ENCODE results near the gene MGAT4A.

Gene MGAT4A

GRCh38 chr2:98649992-98650375 is 80.9 kb downstream of the MGAT4A start:
- no peak for DNase-seq

GRCh38 chr2:98649135-98649991 is 81.6 kb downstream of the MGAT4A start:
- DNase-seq: peak; percentile 85

- no peak for DNase-seq
Measured at GRCh38 chr2:98648451-98648850, 82.5 kb downstream of the MGAT4A start.

- no peak for DNase-seq
Measured at GRCh38 chr2:98647636-98648035, 83.3 kb downstream of the MGAT4A start.

- DNase-seq: no peak
Measured at GRCh38 chr2:98643496-98644100, 87.3 kb downstream of the MGAT4A start.

- no peak for DNase-seq
Measured at GRCh38 chr2:98637401-98638147, 93.4 kb downstream of the MGAT4A start.

GRCh38 chr2:98634406-98635092 is 96.4 kb downstream of the MGAT4A start:
- DNase-seq: no peak

GRCh38 chr2:98632351-98632750 is 98.6 kb downstream of the MGAT4A start:
- no peak for DNase-seq

GRCh38 chr2:98623657-98624056 is 107.3 kb downstream of the MGAT4A start:
- DNase-seq: peak; percentile 21

GRCh38 chr2:98617149-98617548 is 113.8 kb downstream of the MGAT4A start:
- no peak for DNase-seq

- no peak for DNase-seq
Measured at GRCh38 chr2:98615481-98615880, 115.5 kb downstream of the MGAT4A start.

- DNase-seq: no peak
Measured at GRCh38 chr2:98614024-98614739, 116.8 kb downstream of the MGAT4A start.

- peak; percentile 28 for DNase-seq
Measured at GRCh38 chr2:98608962-98609604, 121.8 kb downstream of the MGAT4A start.

- DNase-seq: peak; percentile 97
Measured at GRCh38 chr2:98608116-98608961, 122.6 kb downstream of the MGAT4A start, which contains the start of the genes COA5 and UNC50. Gene COA5, minus strand, starts transcription at chr2:98608512. Its CDS starts 107 bp downstream, at chr2:98608405. Gene UNC50, plus strand, starts transcription at chr2:98608589. Its CDS starts 1,171 bp downstream, at chr2:98609760.

- no peak for DNase-seq
Measured at GRCh38 chr2:98607741-98608115, 123.2 kb downstream of the MGAT4A start.

- DNase-seq: peak; percentile 10
Measured at GRCh38 chr2:98607104-98607503, 123.8 kb downstream of the MGAT4A start.

GRCh38 chr2:98606431-98606830 is 124.5 kb downstream of the MGAT4A start:
- DNase-seq: no peak

- no peak for DNase-seq
Measured at GRCh38 chr2:98605076-98605475, 125.9 kb downstream of the MGAT4A start.

GRCh38 chr2:98604547-98604946 is 126.4 kb downstream of the MGAT4A start:
- no peak for DNase-seq

- DNase-seq: peak; percentile 12
Measured at GRCh38 chr2:98601532-98602132, 129.3 kb downstream of the MGAT4A start.
